ENCODE data around the gene PLN. TPM values are rescaled to one million over a fixed set of nuclear protein-coding genes. Genes with fewer than 3 reads are reported as not detected.

The PLN gene
- polyA plus RNA-seq, 3 donors: 0.28 TPM; not detected in 2

DNA sequence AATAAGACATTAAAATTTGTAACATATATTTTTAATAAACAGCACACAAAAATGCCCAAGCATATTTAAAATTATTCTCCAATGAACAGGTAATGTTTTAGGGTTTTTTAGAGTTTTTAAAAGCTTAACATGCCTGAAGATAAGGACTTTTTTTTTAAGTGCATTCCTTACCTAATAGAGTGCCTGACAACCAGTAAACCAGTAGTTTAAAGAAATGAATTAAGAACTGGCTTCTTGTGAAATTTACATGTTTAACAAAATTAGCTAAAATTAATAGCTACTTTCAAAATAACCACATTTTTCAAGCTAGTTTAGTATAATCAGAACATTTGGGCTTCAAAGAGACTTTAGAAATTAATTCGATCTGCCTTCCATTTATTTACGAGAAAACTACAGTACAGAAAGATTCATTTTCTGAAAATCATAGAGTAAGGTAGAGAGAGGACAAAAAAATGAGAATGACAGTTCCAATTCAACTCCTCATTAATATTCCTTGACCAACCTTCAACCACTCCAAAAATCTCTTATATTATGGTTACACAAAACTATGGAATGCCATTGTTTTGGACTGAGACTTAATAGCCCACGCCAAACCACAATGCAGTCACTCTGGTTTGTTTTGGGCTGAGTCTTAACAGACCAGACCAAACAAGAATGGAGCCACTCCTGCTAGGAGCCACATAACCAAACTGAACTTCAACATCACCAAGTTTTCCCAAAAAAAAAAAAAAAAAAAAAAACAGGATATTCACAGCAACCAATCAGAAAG is 5.7 kb upstream of the PLN start:
- H3K79me2 ChIP-seq (ENCODE audit: insufficient read depth, low read length): no peaks in the 10 kb centered on the region
- TF ChIP-seq, protein P1, sequence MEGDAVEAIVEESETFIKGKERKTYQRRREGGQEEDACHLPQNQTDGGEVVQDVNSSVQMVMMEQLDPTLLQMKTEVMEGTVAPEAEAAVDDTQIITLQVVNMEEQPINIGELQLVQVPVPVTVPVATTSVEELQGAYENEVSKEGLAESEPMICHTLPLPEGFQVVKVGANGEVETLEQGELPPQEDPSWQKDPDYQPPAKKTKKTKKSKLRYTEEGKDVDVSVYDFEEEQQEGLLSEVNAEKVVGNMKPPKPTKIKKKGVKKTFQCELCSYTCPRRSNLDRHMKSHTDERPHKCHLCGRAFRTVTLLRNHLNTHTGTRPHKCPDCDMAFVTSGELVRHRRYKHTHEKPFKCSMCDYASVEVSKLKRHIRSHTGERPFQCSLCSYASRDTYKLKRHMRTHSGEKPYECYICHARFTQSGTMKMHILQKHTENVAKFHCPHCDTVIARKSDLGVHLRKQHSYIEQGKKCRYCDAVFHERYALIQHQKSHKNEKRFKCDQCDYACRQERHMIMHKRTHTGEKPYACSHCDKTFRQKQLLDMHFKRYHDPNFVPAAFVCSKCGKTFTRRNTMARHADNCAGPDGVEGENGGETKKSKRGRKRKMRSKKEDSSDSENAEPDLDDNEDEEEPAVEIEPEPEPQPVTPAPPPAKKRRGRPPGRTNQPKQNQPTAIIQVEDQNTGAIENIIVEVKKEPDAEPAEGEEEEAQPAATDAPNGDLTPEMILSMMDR (IDR thresholded peaks at IDR 0.05): no peak
- no peak overlapping the region for H3K9ac ChIP-seq (ENCODE audit: insufficient read depth, low read length, poor library complexity, severe bottlenecking)
- no peaks in the 10 kb centered on the region for H3K27me3 ChIP-seq (ENCODE audit: control insufficient read depth in 2 of 2, insufficient read depth in 2 of 2, low read length in 2 of 2)
- no peak overlapping the region for H3K4me3 ChIP-seq (replicated peaks in 1 of 3; ENCODE audit: low read depth in 2 of 3, low read length in 3 of 3)
- WGBS (ENCODE audit: insufficient coverage): no CpG with 5 or more reads among the region's 3 CpGs
- Mint-ChIP-seq H3K4me3 (no peak overlapping the region), H3K27me3 (ENCODE audit: low read depth in 3 of 3) (no peaks in the 10 kb centered on the region), H3K27ac (no peak overlapping the region), H3K36me3 (peaks cover 5 to 9% of the 10 kb centered on the region in 2 donors), H3K4me1 (no peaks in the 10 kb centered on the region), H3K9me3 (peaks cover 0 to 2% (median 0%) of the 10 kb centered on the region in 7 donors)
- no peak for DNase-seq
- H3K27ac ChIP-seq (ENCODE audit: low read depth in 1 of 2, low read length in 2 of 2): no peak overlapping the region
- no peak overlapping the region for H3K4me2 ChIP-seq (replicated peaks; ENCODE audit: extremely low read depth, low read length, poor library complexity, severe bottlenecking)
- no peaks in the 10 kb centered on the region for H3K36me3 ChIP-seq (replicated peaks in 1 of 2; ENCODE audit: control insufficient read depth in 1 of 2, insufficient read depth in 2 of 2, low read length in 2 of 2)
- intact Hi-C loops (cut with micrococcal nuclease): no loop called here
- no peaks in the 10 kb centered on the region for H3K9me3 ChIP-seq (replicated peaks in 1 of 2; ENCODE audit: control insufficient read depth in 1 of 2, insufficient read depth in 1 of 2, low read length in 2 of 2)
- H2AFZ ChIP-seq (ENCODE audit: insufficient read depth, low read depth, low read length, poor library complexity, severe bottlenecking): no peak overlapping the region
- peaks cover 94% of the 10 kb centered on the region for H4K20me1 ChIP-seq (ENCODE audit: insufficient read depth, low read length)
- no peaks in the 10 kb centered on the region for H3K4me1 ChIP-seq (ENCODE audit: control insufficient read depth in 1 of 2, insufficient read depth in 2 of 2, low read length in 2 of 2)

DNA sequence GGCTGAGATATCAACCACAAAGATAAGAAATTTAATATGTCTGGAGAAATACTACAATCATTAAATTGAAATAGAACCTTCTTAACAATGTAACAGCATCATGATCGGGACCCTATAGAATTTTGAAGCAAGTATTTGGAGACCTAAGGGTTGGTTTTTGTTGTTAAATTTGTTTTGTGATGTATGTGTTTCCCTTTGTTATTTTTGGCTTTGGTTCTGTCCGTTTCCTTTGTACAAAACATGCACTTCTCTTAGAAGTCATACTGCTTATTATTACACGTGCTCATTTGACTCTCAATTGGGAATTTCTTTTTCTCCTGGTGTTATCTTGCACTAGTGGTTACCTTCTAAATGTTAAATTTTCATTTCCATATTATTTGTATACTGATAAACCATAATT is 4.0 kb upstream of the PLN start:
- Histone ChIP-seq H3K9me3 (replicated peaks in 1 of 2; ENCODE audit: control insufficient read depth in 1 of 2, insufficient read depth in 1 of 2, low read length in 2 of 2) (no peaks in the 10 kb centered on the region), H4K20me1 (ENCODE audit: insufficient read depth, low read length) (peaks cover 95% of the 10 kb centered on the region), H3K4me3 (replicated peaks in 1 of 3; ENCODE audit: low read depth in 2 of 3, low read length in 3 of 3) (no peak overlapping the region), H3K27me3 (ENCODE audit: control insufficient read depth in 2 of 2, insufficient read depth in 2 of 2, low read length in 2 of 2) (no peaks in the 10 kb centered on the region), H3K4me1 (ENCODE audit: control insufficient read depth in 1 of 2, insufficient read depth in 2 of 2, low read length in 2 of 2) (no peaks in the 10 kb centered on the region), H3K4me2 (replicated peaks; ENCODE audit: extremely low read depth, low read length, poor library complexity, severe bottlenecking) (no peak overlapping the region), H3K9ac (ENCODE audit: insufficient read depth, low read length, poor library complexity, severe bottlenecking) (no peak overlapping the region), H3K27ac (ENCODE audit: low read depth in 1 of 2, low read length in 2 of 2) (no peak overlapping the region), H3K36me3 (replicated peaks in 1 of 2; ENCODE audit: control insufficient read depth in 1 of 2, insufficient read depth in 2 of 2, low read length in 2 of 2) (no peaks in the 10 kb centered on the region), H3K79me2 (ENCODE audit: insufficient read depth, low read length) (no peaks in the 10 kb centered on the region), H2AFZ (ENCODE audit: insufficient read depth, low read depth, low read length, poor library complexity, severe bottlenecking) (no peak overlapping the region)
- no peak overlapping the region for H3K27ac Mint-ChIP-seq
- H3K9me3 Mint-ChIP-seq: peaks cover 0 to 2% (median 0%) of the 10 kb centered on the region in 7 donors
- H3K4me1 Mint-ChIP-seq: no peaks in the 10 kb centered on the region
- DNase-seq: no peak
- WGBS (ENCODE audit: insufficient coverage): no CpG with 5 or more reads among the region's 3 CpGs
- H3K4me3 Mint-ChIP-seq: no peak overlapping the region
- no peaks in the 10 kb centered on the region for H3K27me3 Mint-ChIP-seq (ENCODE audit: low read depth in 3 of 3)
- H3K36me3 Mint-ChIP-seq: peaks cover 5 to 9% of the 10 kb centered on the region in 2 donors
- TF ChIP-seq, protein P1 (IDR thresholded peaks at IDR 0.05): no peak
- intact Hi-C loops (cut with micrococcal nuclease): no loop called here

All from CD14-positive monocyte (primary cell).